ENCODE results near the gene DAZAP2.
"Not testable (repeated sequence)": the region's sequence is repeated elsewhere in the genome, so short reads cannot be mapped to it uniquely, and the experiment has no call there.

Gene DAZAP2

DNA sequence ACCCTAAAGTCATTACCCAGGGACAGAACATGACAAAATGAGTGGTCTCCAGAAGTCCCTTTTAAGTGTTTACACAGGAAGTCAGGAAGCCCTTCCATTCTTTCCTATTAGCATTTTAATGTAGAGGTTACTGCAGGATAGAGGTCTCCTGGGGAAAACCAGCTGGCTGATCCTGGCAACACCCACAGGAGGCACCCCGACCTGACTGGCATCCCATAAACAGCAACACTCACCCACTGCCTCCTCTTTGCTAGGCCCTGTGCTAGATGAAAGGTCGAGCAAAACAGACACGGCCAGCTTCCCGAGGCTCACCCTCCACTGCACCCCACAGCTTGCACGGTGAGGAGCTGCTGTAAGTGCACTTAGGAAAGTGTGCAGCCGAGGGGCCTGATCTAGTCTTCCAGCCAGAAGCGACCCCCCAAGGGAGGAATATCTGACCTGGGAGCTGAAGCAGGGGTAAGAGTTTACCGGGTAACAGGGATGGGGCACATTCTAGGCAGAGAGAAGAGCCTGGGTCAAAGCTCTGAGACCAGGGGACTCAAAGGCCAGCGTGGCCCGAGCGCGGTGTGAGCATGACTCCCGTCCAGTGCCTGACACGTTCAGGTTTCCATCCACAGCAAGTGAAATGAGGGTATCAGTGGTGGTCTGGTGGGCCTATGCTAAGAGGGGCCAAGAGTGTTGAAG lies 9.0 kb downstream of the DAZAP2 start:
- peak; percentile 80 for DNase-seq

DNA sequence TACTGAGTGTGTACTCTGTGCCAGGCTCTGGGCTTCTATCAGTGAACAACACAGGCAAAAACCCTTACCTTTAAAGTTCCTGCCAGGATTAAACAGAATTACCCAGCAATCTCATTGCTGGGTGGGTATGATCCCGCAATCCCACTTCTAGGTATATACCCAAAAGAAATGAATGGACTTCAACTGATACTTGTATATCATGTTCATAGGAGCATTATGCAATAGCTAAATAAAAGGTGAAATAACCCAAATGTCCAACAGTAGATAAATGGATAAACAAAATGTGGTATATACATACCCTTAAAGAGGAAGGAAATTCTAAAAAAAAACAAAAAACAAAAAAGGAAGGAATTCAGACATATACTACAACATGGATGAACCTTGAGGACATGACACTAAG lies 14.7 kb downstream of the DAZAP2 start:
- no peak for DNase-seq

DNA sequence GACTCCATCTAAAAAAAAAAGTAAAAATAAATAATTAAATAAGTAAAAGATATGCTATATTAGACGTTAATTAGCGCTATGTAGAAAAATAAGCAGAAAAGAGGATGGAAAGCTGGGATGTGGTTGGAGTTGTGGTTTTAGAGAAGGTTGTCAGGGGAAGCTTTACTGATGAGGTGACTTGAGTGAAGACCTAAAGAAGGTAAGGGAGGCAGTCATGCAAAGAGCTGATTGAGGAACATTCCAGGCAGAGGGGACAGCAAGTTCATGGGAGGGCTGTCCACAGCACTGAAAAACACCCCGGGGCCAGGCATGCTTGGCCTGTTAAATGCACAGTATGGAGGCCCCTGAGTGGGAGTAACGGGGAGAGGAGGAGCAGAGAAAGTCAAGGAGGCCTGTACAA lies 15.9 kb downstream of the DAZAP2 start:
- DNase-seq, result no peak

DNA sequence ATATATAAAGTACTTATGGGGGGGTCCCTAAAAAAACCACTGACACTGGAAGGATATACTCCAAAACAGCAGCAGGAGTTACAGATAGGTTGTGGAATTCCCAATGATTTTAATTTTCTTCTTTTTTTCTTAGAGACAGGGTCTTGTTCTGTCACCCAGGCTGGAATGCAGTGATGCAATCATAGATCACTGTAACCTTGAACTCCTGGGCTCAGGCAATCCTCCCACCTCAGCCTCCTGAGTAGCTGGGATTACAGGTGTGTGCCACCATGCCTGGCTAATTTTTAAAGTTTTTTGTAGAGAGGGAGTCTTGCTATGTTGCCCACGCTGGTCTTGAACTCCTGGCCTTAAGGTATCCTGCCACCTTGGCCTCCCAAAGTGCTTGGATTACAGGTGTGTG lies 21.0 kb downstream of the DAZAP2 start:
- not testable (repeated sequence) for DNase-seq

DNA sequence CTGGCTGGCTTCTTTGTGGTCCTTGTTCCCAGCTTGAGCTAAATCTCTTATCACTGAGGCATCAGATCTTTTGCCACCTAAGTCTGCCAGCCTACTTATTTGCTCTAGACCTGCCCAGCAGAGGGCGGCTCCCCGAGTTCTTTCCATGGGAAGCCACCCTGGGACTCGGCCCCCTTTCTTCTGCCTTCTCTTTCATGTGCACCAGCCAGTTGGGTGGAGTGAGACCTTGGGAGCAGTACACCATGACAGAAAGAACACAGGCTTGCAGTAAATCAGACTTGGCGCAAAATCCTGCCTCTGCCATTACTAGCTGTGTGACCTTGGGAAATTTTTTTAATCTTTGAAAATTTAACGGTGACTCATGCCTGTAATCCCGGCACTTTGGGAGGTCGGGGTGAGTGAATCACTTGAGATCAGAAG lies 24.1 kb downstream of the DAZAP2 start:
- DNase-seq, result no peak

DNA sequence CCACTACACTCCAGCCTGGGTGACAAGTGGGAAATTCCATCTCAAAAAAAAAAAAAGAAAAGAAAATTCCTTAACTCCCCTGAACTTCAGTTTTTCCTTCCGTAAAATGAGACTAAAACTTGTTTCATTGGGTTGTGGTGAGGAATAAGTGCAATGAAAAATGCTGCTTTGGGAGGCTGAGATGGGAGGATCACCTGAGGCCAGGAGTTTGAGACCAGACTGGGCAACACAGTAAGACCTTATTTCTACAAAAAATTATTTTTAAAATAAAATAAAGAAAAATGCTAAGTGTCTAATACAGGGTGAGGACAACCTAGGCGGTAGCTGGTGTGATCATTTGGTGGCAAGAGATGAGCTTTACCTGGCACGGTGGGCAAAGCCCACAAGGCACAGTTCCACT lies 24.7 kb downstream of the DAZAP2 start:
- DNase-seq, result no peak

DNA sequence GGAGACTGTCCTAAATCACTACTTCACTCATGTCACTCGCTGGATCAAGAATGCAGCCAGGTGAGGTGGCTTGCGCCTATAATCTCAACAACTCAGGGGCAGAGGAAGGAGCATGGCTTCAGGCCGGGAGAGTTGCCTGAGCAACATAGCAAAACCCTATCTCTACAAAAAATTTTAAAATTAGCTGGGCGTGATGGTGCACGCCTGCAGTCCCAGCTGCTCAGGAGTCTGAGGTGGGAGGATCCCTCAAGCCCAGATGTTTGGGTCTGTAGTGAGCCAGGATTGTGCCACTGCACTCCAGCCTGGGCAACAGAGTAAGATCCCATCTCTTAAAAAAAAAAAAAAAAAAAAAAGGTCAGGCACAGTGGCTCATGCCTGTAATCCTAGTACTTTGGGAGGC lies 25.7 kb downstream of the DAZAP2 start:
- DNase-seq, result no peak

DNA sequence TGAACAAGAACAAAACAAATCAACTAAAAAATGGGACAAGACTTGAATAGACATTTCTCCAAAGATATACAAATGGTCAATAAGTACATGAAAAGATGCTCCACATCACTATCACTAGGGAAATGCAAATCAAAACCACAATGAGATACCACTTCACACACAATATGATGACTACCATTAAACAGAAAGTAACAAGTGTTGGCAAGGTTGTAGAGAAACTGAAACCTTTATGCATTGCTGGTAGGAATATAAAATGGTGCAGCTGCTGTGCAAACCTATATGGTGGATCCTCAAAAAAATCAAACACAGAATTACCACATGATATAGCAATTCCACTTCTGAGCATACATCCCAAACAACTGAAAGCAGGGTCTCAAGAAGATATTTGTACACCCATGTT lies 26.4 kb downstream of the DAZAP2 start:
- DNase-seq, result no peak

DNA sequence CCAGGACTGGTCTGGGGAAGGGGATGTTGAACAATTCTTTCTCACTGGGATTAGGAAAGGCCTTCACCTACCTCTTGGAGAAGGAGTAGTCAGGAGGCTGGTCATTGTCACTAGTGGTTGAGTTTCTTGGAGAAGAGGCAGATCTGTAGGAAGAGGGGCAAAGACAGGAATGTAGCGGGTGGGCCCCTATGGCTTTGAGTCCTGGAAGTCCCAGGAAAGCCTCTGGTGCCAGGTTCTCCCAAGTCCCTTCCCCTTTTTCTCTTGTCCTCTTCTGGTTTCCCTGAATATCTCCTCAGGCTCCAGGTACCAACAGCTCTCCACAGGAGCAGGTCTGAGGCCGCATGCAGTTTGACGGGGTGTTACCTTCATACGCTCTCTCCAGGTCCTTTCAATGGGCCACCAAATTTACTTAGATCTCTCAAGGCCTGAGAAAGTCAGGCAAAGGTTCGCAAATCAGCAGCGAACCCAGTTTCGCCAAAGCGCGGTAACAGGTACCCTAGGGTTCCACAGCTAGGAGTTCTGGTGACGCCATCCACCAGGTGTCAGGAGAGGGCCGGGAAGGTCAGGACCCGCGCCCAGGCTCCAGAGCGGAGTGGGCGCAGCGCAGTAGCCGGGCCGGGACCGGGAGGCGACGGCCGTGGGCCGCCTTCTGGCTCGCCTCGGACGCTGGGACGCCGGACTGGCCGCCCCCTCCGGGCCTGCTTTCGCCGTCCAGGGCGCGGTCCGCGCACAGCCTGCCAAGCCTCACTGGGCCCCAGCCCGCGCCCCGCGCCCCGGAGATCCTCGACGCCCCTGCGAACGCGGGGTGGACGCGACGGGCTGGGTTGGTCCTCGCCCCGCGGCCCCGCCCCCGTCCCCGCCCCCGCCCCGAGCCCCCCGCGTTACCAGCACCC lies 30.8 kb downstream of the DAZAP2 start:
- DNase-seq, result peak; percentile 44

DNA sequence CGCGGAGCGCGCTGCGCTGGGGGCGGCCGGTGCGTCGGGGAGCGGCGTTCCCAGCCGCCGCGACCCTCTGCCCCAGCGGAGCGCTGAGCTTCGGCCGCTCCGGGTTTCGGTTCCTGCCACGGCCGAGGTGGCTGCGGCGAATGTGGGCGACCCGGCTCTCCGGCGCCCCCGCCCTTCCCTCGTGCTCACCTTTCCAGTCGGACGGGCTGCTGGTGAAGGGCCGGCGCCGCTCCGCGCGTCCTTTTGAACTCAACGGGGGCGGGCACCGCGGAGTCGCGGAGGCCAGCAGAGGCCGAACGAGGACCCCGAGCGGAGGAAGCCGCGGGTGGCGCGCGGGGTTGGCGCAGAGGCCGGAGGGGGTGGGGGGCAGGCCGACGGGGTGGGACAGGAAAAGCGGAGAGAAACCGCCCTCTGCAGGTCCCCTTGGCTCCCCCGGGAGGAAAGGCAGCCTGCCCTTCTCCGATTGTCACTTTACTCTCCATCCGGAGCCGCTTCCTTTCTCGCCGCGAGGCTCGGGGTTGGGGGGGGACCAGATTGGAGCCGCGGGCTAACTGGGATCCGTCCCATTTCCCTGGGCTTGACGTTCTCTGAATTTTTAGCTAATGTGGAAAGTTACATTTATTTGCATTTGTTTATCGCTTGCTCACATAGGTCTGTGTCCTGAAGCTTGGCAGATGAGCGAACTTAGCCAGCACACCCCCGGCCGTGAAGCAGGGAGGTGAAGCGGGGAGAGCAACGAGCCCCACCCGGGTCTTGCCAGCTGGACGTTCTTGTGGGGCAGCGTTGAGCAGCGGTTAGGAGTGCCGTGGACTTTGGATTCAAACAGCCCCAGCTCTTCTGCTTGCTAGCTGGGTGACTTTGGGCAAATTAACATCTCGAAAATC lies 31.7 kb downstream of the DAZAP2 start, which contains the start of gene SMAGP:
TSS of gene SMAGP (minus strand) at position 349 of the 884 bp plus-strand sequence. CDS start 1,137 bp downstream, outside the sequence.
- DNase-seq, result peak; percentile 56

DNA sequence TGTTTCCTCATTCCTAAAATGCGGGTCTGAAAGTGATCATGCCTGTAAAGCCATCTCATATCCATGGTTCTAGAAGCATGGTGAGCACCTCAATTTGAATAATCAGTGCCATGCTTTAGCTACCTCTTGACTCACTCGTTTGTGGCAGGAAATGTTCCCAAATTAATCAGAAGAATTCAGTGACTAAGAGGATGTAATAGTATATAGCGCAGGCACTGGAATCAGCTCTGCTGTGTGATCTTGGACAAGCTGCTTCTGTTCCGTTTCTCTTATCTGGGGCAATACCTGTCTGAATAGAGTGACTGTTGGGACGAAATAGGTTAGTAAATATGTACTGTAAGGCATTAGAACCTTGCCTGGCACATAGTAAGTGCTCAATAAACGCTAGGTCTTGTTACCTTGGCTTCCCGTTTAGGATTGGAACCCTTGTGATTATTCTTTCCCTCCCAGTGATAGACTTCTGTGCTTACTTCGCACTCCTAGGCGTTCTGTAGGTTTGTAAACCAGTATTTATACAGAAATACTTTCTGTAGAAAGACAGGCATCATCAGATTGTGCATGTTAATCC lies 32.4 kb downstream of the DAZAP2 start:
- DNase-seq, result no peak

DNA sequence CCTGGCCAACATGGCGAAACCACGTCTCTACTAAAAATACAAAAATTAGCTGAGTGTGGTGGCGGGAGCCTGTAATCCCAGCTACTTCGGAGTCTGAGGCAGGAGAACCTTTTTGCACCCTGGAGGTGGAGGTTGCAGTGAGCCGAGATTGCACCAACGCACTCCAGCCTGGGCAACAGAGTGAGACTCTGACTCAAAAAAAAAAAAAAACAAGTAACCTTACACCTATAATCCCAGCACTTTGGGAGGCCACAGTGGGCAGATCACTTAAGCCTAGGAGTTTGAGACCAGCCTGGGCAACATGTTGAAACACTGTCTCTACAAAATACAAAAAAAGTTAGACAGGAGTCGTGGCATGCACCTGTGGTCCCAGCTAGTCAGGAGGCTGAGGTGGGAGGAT lies 34.2 kb downstream of the DAZAP2 start:
- not testable (repeated sequence) for DNase-seq

DNA sequence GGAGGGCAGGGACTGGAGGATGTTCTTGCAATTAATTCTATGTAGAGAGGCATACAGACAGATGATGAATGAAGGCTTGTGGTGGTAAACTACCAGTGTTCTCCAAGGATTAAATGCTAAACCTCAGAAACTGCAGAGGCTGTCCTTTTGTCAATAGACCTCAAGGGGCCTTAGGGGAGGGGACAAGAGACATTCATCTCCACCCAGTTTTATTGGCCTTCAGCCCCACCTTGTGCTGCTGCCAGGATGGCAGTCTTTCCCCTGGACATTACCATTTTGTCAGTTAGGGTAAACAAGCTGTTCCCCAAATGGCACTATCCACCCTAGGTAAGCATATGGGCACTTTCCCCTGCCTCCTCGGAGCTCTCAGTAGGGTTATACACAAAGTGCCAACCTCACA lies 36.5 kb downstream of the DAZAP2 start:
- no peak for DNase-seq

DNA sequence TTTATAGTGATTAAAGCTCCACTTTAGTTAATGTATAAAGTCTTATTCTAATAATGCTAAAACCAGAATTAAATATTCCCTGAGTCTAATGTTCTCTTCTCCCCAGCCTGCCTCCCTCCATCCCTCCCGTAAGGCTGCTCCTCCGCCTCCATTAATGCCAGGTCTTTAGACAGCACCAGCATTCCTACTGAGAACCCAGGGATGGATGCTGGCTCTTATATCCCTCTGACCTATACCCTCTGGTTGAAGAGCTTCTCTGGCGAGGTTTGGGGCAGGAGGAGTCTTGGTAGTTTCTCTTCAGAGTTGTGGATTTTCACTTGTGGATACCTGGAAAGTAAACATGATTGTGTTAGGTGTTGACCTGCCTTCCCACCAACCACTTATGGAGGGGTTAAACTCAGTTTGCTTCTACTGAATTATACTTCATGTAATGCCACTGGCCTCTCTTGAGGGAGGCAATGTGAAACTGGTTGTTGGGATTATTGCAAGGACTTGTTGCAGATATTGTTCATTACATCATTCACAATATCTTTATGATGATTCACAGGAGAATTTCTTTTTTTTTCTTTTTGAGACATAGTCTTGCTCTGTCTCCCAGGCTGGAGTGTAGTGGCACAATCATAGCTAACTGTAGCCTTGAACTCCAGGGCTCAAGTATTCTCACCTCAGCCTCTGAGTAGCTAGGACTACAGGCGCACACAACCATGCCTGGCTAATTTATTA lies 42.7 kb downstream of the DAZAP2 start:
- no peak for DNase-seq

DNA sequence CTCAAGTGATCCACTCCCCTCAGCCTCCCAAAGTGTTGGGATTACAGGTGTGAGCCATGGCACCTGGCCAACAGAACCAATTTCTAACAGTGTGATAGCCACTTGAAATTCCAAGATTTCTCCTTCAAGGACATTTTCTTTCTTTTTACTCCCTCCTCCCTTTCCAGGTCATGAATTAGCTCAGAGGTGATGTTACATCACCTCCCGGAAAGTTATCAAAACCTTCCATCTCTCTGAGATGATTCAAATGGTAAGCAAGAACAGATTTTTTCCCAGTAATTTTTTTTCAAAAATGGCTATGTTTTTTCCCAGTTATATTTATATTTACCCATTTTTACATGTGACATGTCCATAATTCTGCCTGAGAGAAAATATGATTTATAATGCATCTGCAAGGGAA lies 47.2 kb downstream of the DAZAP2 start:
- no peak for DNase-seq

DNA sequence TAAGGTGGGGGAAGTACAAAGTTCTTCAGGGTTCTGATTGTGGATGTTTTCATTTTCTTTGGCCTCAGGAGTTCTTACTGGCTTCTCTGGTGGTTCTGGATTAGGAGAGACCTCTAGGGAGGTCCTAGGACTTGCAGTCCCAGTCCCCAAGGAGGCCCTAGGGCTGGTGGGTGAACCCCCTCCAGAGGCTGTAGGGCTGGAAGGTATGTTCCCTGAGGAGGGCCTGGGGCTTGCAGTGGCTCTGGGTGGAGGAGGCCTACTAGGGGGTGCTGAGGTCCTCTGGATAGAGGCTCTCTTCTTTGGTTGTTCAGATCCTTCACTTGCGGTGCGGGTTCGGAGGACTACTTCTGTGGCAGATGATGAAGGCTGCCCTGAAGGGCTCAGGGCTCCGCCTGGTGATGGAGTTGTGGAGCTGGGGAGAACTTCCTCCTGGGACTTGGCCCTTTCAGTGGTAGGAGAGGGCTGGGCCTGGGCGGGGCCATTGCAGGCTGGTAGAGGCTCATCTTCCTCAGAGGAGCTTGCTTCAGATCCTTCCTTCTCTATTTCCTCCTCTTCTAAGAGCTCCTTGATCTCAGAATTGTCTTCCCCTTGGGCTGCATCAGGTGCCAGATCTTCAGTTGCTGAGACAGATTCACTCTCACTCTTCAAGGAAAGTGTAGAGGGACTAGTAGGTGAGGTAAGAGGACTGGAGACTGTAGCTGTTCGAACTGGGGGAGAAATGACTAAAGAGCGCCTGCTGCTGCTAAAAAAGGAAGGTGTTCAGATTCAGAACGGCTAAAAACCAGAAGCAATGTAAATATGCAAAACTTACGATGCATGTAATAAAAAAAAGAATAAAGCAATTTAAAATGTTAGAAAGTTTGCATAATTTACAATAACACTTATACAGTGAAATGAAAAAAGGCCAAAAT lies 53.2 kb downstream of the DAZAP2 start:
- DNase-seq, result not testable (repeated sequence)

Measured in NCI-H345 (cell line).